Measurements from ENCODE around the gene RAET1G. TPM values are rescaled to one million over a fixed set of nuclear protein-coding genes. Genes with fewer than 3 reads are reported as not detected.
"Not testable (repeated sequence)": the region's sequence is repeated elsewhere in the genome, so short reads cannot be mapped to it uniquely, and the experiment has no call there.

The RAET1G gene
- total RNA-seq, 1 donor from 2014 or later, result 0.53 TPM

DNA sequence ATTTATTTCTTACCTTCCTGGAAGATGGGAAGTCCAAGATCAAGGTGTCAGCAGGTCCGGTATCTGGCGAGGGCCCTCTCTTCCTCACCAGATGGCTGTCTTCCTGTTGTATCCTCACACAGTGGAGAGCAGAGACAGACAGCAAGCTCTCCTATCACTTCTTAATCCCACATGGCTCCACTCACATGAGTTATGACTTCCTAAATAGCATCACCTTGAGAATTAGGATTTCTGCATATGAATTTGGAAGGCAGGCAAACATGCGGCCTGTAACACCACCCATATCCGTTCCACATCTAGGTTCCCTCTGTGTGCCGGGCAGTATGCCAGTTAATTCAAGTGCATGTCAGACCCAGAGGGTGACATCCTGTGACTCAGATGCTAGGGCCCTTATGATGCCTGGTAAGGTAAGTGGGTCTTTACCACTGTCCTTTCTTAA lies 27.1 kb downstream of the RAET1G start:
- peaks cover 43% of the 10 kb centered on the region for H3K27me3 Mint-ChIP-seq
- no peaks in the 10 kb centered on the region for H3K36me3 Mint-ChIP-seq
- H3K4me3 Mint-ChIP-seq, result no peak overlapping the region
- DNase-seq (ENCODE audit: extremely low spot score, unreplicated experiment), result no peak
- H3K4me1 Mint-ChIP-seq (ENCODE audit: unreplicated experiment), result peaks cover 7% of the 10 kb centered on the region
- no peaks in the 10 kb centered on the region for H3K9me3 Mint-ChIP-seq
- TF ChIP-seq, protein P1, sequence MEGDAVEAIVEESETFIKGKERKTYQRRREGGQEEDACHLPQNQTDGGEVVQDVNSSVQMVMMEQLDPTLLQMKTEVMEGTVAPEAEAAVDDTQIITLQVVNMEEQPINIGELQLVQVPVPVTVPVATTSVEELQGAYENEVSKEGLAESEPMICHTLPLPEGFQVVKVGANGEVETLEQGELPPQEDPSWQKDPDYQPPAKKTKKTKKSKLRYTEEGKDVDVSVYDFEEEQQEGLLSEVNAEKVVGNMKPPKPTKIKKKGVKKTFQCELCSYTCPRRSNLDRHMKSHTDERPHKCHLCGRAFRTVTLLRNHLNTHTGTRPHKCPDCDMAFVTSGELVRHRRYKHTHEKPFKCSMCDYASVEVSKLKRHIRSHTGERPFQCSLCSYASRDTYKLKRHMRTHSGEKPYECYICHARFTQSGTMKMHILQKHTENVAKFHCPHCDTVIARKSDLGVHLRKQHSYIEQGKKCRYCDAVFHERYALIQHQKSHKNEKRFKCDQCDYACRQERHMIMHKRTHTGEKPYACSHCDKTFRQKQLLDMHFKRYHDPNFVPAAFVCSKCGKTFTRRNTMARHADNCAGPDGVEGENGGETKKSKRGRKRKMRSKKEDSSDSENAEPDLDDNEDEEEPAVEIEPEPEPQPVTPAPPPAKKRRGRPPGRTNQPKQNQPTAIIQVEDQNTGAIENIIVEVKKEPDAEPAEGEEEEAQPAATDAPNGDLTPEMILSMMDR (conservative IDR thresholded peaks at IDR 0.05), result no peak
- H3K27ac Mint-ChIP-seq, result no peak overlapping the region

DNA sequence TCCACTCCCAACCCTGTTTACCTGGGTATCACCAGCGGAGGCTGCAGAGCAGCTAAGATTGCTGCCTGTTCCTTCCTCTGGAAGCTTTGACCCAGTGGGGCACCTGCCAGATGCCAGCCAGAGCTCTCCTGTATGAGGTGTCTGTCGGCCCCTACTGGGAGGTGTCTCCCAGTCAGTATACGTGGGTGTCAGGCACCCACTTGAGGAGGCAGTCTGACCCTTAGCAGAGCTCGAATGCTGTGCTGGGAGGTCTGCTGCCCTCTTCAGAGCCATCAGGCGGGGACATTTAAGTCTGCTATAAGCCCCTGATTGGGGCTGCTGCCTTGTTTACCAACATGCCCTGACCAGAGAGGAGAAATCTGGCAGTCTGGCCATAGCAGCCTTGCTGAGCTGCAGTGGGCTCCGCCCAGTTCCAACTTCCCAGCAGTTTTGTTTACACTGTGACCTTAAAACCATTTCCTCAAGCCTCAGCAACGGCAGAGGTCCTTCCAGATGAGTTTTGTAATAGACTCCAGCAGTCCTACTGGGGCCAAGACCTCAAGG lies 27.8 kb downstream of the RAET1G start:
- Mint-ChIP-seq H3K27ac (no peak overlapping the region), H3K9me3 (no peaks in the 10 kb centered on the region), H3K4me3 (no peak overlapping the region), H3K36me3 (no peaks in the 10 kb centered on the region), H3K4me1 (ENCODE audit: unreplicated experiment) (peaks cover 7% of the 10 kb centered on the region), H3K27me3 (peaks cover 42% of the 10 kb centered on the region)
- TF ChIP-seq, protein P1 (conservative IDR thresholded peaks at IDR 0.05), result no peak
- no peak for DNase-seq (ENCODE audit: extremely low spot score, unreplicated experiment)

DNA sequence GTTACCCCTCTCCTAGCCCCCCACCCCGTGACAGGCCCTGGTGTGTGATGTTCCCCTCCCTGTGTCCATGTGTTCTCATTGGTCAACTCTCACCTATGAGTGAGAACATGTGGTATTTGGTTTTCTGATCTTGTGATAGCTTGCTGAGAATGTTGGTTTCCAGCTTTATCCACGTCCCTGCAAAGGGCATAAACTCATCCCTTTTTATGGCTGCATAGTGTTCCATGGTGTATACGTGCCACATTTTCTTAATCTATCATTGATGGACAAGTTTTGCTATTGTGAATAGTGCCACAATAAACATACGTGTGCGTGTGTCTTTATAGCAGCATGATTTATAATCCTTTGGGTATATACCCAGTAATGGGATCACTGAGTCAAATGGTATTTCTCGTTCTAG lies 31.1 kb downstream of the RAET1G start:
- Mint-ChIP-seq H3K4me1 (ENCODE audit: unreplicated experiment) (peaks cover 15% of the 10 kb centered on the region), H3K27me3 (peaks cover 33% of the 10 kb centered on the region)
- H3K36me3 Mint-ChIP-seq; H3K9me3 Mint-ChIP-seq; H3K4me3 Mint-ChIP-seq; H3K27ac Mint-ChIP-seq; DNase-seq (ENCODE audit: extremely low spot score, unreplicated experiment): not testable (repeated sequence)

DNA sequence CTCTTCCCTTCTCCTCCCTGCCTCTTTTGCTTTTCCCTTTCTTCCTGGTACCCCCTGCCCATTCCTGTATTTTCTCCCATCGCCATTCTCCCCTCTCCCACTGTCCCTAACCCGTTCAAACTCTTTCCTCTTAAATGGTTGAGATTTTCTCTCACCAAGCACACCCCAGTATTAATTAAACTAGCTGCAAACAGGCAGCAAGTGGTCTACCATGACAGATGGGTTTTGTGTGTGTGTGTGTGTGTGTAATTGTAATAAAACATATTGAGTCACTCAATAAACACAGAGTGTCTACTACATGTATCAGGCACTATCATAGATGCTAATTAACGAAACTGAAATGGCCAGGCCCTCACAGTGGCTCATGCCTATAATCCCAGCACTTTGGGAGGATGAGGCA lies 31.7 kb downstream of the RAET1G start:
- TF ChIP-seq, protein P1 (conservative IDR thresholded peaks at IDR 0.05), result no peak
- no peak for DNase-seq (ENCODE audit: extremely low spot score, unreplicated experiment)
- peaks cover 5% of the 10 kb centered on the region for H3K9me3 Mint-ChIP-seq
- H3K4me1 Mint-ChIP-seq (ENCODE audit: unreplicated experiment), result peaks cover 15% of the 10 kb centered on the region
- H3K27me3 Mint-ChIP-seq, result peaks cover 33% of the 10 kb centered on the region
- H3K36me3 Mint-ChIP-seq, result no peaks in the 10 kb centered on the region
- H3K4me3 Mint-ChIP-seq, result no peak overlapping the region
- H3K27ac Mint-ChIP-seq, result peak overlapping the region; percentile 15

DNA sequence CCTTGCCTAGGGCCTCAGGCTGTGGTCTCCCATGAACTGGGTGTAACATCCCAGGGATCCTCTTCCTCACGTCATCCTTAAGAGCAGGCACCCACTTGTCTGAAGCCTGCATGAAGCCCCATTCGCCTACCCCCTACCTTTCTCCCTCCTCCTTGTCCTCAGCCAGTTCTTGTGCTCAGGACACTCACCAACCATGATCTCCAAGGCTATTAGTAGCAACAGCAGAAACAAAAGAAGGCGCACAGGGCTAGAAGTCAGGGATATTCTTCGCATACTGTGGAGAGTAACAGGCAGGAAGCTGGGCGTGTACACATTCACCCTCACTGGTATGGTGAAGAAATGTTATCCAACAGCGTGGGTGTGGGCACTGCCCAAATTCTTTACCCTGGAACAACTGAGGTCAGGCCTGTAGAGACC lies 32.3 kb downstream of the RAET1G start:
- TF ChIP-seq, protein P1 (conservative IDR thresholded peaks at IDR 0.05), result no peak
- H3K4me1 Mint-ChIP-seq (ENCODE audit: unreplicated experiment), result peaks cover 12% of the 10 kb centered on the region
- H3K4me3 Mint-ChIP-seq, result no peak overlapping the region
- DNase-seq (ENCODE audit: extremely low spot score, unreplicated experiment), result no peak
- peaks cover 5% of the 10 kb centered on the region for H3K9me3 Mint-ChIP-seq
- H3K36me3 Mint-ChIP-seq, result no peaks in the 10 kb centered on the region
- H3K27ac Mint-ChIP-seq, result peak overlapping the region; percentile 62
- peaks cover 33% of the 10 kb centered on the region for H3K27me3 Mint-ChIP-seq

DNA sequence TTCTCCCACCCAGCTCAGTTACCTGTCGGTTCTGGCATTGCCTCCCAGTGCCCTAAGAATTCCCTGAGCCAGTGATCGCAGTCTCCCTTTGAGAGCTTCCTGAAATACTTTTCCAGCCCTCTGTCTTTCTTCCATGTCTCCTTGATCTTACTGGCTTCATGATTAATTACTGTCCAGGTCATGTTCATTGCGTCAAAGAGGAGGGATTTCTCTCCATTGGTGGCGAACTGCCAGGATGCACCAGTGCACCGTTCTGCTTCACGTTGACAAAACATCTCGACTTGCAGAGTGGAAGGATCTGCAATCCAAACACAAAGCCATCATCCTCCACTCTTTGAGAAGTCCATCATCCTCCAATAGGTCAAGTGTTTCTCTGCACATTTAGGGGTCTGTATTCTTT lies 33.6 kb downstream of the RAET1G start:
- TF ChIP-seq, protein P1 (conservative IDR thresholded peaks at IDR 0.05), result no peak
- Mint-ChIP-seq H3K36me3 (no peaks in the 10 kb centered on the region), H3K9me3 (peaks cover 5% of the 10 kb centered on the region), H3K4me1 (ENCODE audit: unreplicated experiment) (peaks cover 8% of the 10 kb centered on the region), H3K4me3 (no peak overlapping the region), H3K27me3 (peaks cover 35% of the 10 kb centered on the region), H3K27ac (peak overlapping the region; percentile 41)
- DNase-seq (ENCODE audit: extremely low spot score, unreplicated experiment), result no peak

All from type B pancreatic cell (in vitro differentiated cells).